PC-3 (cell line): ENCODE measurements around the gene LMO1.

Source experiments
- CTCF ChIP-seq: fragments of 300-600 bp; sonication (generic); conservative IDR thresholded peaks from 2 replicates; pipeline ENCODE4 v1.5.1; 2017; ENCODE audit warnings: antibody characterized with exemption, low read depth, mild to moderate bottlenecking, low read length
- EZH2phosphoT487 ChIP-seq: fragments of 300-600 bp; sonication (generic); IDR thresholded peaks from 2 replicates; pipeline ENCODE4 v1.6.1; 2018; ENCODE audit warnings: mild to moderate bottlenecking, antibody characterized with exemption, low read length, borderline replicate concordance

- no peak for TF ChIP-seq CTCF
- no peak for TF ChIP-seq EZH2phosphoT487
Observed at GRCh38 chr11:8222820-8223512, 40.7 kb downstream of the LMO1 start.
